Dedifferentiated amniotic fluid mesenchymal stem cell (primary cell): ENCODE results near the gene LILRA6.

Experiments
- DNase-seq: peaks from one replicate; pipeline ENCODE4 v3.0.0-alpha.2; 2016; ENCODE audit errors: extremely low spot score

The LILRA6 gene

GRCh38 chr19:54188215-54188871 is 54.2 kb downstream of the LILRA6 start:
- peak; percentile 33 for DNase-seq

DNA sequence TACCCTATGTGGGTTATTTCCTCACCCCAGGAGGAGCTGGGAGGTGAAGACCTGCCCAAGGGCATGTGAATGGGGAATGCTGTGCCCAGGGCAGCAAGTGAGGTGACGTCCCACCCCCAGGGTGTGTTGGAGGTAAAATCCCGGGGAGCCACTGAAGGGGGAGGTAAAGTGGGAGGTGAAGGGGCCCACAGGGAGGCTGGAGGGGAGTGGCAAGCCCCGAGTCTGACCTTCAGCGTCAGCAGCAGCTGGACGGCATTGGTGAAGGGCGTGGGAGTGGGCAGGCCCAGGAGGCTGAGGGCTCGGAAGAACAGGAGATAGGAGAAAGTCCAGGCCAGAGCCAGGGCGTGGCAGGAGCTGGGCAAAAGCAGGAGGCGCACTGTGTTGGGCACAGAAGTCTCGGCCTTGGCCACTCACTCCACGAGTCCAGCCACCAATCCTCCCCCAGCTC is 55.6 kb downstream of the LILRA6 start:
- DNase-seq = no peak
